Choroid plexus epithelial cell (primary cell): ENCODE results near the gene RPLP2.

ENCODE experiments used
- DNase-seq: peaks from one replicate; pipeline ENCODE4 v3.0.0-alpha.2; 2010; ENCODE audit warnings: low read depth
- H3K4me3 ChIP-seq: 2 replicates; pipeline ENCODE4 v1.5.1; 2011; ENCODE audit warnings: low read depth, mild to moderate bottlenecking, control low read depth, low read length, moderate library complexity
- CTCF ChIP-seq: conservative IDR thresholded peaks from 2 replicates; pipeline ENCODE4 v1.5.1; 2011; ENCODE audit warnings: low read depth, mild to moderate bottlenecking, control low read depth, inconsistent platforms, low read length, moderate library complexity

The RPLP2 gene

GRCh38 chr11:823441-824291 lies 13.9 kb downstream of the RPLP2 start:
- DNase-seq = no peak
- H3K4me3 ChIP-seq = no peak overlapping the region
- TF ChIP-seq CTCF = no peak

- DNase-seq = no peak
- no peak for TF ChIP-seq CTCF
Observed at GRCh38 chr11:824292-824880, 14.6 kb downstream of the RPLP2 start.

GRCh38 chr11:824942-825341 lies 15.2 kb downstream of the RPLP2 start:
- no peak overlapping the region for H3K4me3 ChIP-seq
- DNase-seq = no peak
- TF ChIP-seq CTCF = no peak

More at GRCh38 chr11:824292-824880, 14.6 kb downstream of the RPLP2 start:
- H3K4me3 ChIP-seq = no peak overlapping the region

DNA sequence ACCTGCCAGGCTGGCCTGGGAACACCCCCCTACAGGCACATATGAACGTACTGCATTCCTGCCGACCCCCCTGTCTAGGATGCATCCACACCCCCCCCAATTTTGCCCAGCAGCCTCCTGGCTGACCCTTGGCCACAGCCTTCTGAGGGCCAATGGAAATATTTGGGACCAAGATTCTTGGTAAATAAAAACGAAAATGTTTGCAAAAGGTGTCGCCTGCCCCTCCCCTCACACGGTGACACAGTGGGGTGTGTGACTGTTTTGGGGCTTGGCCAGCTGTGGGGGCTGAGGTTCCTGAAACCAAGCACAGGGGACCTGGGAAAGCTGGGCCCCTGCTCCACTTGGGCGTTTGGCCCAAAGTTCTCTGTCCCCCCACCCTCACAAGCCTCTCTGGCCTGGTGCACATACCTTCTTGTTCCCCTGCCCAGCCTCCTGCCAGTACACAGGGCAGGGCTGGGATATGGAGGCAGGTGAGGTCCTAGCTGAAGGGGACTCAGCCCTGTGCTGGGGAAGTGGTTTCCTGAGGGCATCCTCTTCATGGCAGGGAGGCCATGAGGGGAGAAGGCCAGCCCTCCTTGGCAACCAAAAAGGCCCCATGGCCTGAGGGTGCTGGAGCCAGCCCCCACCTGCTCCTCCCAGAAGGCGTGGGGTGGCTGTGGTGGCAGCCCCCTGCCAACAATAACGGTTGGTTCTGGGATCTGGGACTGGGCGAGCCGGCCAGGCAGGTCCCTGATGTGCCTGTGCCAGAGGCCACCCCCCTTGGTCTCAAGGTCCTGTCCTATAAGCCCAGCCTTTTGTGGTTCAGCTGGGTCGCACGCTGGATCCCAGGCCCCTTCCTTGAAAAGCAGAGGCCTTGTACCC lies 15.8 kb downstream of the RPLP2 start:
- no peak for DNase-seq
- TF ChIP-seq CTCF = no peak
- H3K4me3 ChIP-seq = no peak overlapping the region

- no peak overlapping the region for H3K4me3 ChIP-seq
- no peak for DNase-seq
- TF ChIP-seq CTCF = no peak
Observed at GRCh38 chr11:826227-826621, 16.5 kb downstream of the RPLP2 start.

DNA sequence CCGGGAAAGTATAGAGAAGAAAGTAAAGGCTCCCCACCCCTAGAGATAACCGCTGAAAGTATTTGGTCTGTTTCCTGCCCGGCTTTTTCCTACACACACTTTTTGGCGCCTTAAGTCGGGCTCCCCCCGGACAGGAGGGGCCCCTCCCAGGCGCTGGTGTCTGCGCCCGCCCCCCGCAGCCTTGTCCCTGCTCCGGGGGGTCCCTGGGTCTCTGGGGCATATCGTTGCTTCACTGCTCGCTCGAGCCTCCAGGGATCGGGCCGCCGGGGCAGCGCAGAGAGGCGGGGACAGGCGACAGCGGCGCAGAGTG lies 17.0 kb downstream of the RPLP2 start:
- peak overlapping the region; percentile 34 for H3K4me3 ChIP-seq
- DNase-seq = no peak
- no peak for TF ChIP-seq CTCF
